Inflammatory macrophage (primary cell): ENCODE measurements around the gene TLCD1.
"Not testable (repeated sequence)": the region's sequence is repeated elsewhere in the genome, so short reads cannot be mapped to it uniquely, and the experiment has no call there.

Experiments
- DNase-seq, 2 donors: peaks; one replicate each; pipeline ENCODE4 v3.0.0-alpha.2; 2020 to 2022

Gene TLCD1

GRCh38 chr17:28728364-28729200 is 2.5 kb upstream of the TLCD1 start, which contains the start of gene NEK8:
TSS of gene NEK8 (plus strand) at chr17:28728788. CDS start at chr17:28728814, 26 bp downstream.
- peak; percentile 97 to 99 for DNase-seq

- peak; percentile 93 to 95 for DNase-seq
Observed at GRCh38 chr17:28726627-28727491, 826 bp upstream of the TLCD1 start.

- DNase-seq, result peak; percentile 39 to 59
Observed at GRCh38 chr17:28725660-28726225, 290 bp downstream of the TLCD1 start.

GRCh38 chr17:28725166-28725659 is 820 bp downstream of the TLCD1 start:
- DNase-seq, result no peak

- no peak for DNase-seq
Observed at GRCh38 chr17:28724500-28725165, 1.4 kb downstream of the TLCD1 start.

- not testable (repeated sequence) for DNase-seq
Observed at GRCh38 chr17:28723836-28724499, 2.1 kb downstream of the TLCD1 start.

GRCh38 chr17:28723159-28723835 is 2.7 kb downstream of the TLCD1 start:
- no peak for DNase-seq

- DNase-seq, result no peak
Observed at GRCh38 chr17:28722417-28723158, 3.4 kb downstream of the TLCD1 start.

- not testable (repeated sequence) for DNase-seq
Observed at GRCh38 chr17:28720997-28721329, 5.1 kb downstream of the TLCD1 start.

- peak in 1 of 2 donors; percentile 30 for DNase-seq
Observed at GRCh38 chr17:28720247-28720996, 5.6 kb downstream of the TLCD1 start.

- no peak for DNase-seq
Observed at GRCh38 chr17:28719021-28719433, 7.0 kb downstream of the TLCD1 start.

- no peak for DNase-seq
Observed at GRCh38 chr17:28718333-28719020, 7.6 kb downstream of the TLCD1 start.

- DNase-seq, result peak; percentile 35 to 43
Observed at GRCh38 chr17:28717578-28718332, 8.3 kb downstream of the TLCD1 start, which contains the start of gene RAB34. TSS of gene RAB34 (minus strand) at chr17:28717868. CDS start at chr17:28717266, 602 bp downstream.

- DNase-seq, result no peak
Observed at GRCh38 chr17:28716740-28717577, 9.1 kb downstream of the TLCD1 start.

GRCh38 chr17:28715217-28715616 is 10.8 kb downstream of the TLCD1 start:
- no peak for DNase-seq

- no peak for DNase-seq
Observed at GRCh38 chr17:28714281-28714680, 11.8 kb downstream of the TLCD1 start.
